B cell (primary cell): ENCODE measurements around the gene OXSM. TPM values are rescaled to one million over a fixed set of nuclear protein-coding genes. Genes with fewer than 3 reads are reported as not detected.

ENCODE experiments used
- ATAC-seq: fragments of 200-7000 bp; cut with Tn5 transposase; one replicate; pipeline ENCODE4 v1.10.0; 2021; ENCODE audit warnings: low read depth, mild to moderate bottlenecking, moderate number of reproducible peaks, moderate library complexity
- CTCF ChIA-PET: fragments of 350-600 bp; sonication (Branson Sonifier 250); formaldehyde crosslinking; loops from one replicate; lab custom pipeline; 2021; ENCODE audit warnings: antibody characterized with exemption, inconsistent platforms; lab: Charles Lee
- POLR2A ChIA-PET: fragments of 350-600 bp; sonication (Branson Sonifier 250); formaldehyde crosslinking; loops from one replicate; lab custom pipeline; 2021; ENCODE audit warnings: antibody characterized with exemption; lab: Charles Lee
- DNase-seq: peaks from one replicate; pipeline ENCODE4 v3.0.0; 2013
- H2AFZ ChIP-seq: 2 replicates; pipeline ENCODE4 v1.6.1; 2012; ENCODE audit warnings: mild to moderate bottlenecking, low read depth, low read length; ENCODE audit not compliant: insufficient read depth, poor library complexity, severe bottlenecking
- H3K27ac ChIP-seq, 2 donors: 1 replicate in 1 of 2; 2 replicates in 1 of 2; pipeline ENCODE4 v1.5.1; 2012 to 2013; ENCODE audit warnings: low read length in 2 of 2, mild to moderate bottlenecking in 2 of 2, moderate library complexity in 1 of 2
- H3K27me3 ChIP-seq, 4 experiments: fragments of 200-600 bp in 1 of 4; sonication (generic) in 1 of 4; replicated peaks in 1 of 4; 1 replicate in 2 of 4; 2 replicates in 2 of 4; pipeline versions ENCODE4 v1.6.1 to v1.7.0; 2013 to 2016; ENCODE audit warnings: low read length in 3 of 4, mild to moderate bottlenecking in 2 of 4, mixed read lengths in 1 of 4, moderate library complexity in 1 of 4; ENCODE audit not compliant: insufficient read depth in 4 of 4, control insufficient read depth in 3 of 4; ENCODE audit errors: control extremely low read depth in 1 of 4
- H3K36me3 ChIP-seq, 2 experiments: replicated peaks in 1 of 2; 1 replicate in 1 of 2; 2 replicates in 1 of 2; pipeline versions ENCODE4 v1.6.1 to v1.7.1; 2013; ENCODE audit warnings: low read length in 1 of 2; ENCODE audit not compliant: insufficient read depth in 2 of 2, control insufficient read depth in 1 of 2; ENCODE audit errors: control extremely low read depth in 1 of 2, extremely low read depth in 1 of 2
- H3K4me1 ChIP-seq, 2 donors: fragments of 200-600 bp in 1 of 2; sonication (generic) in 1 of 2; 1 replicate in 1 of 2; 2 replicates in 1 of 2; pipeline versions ENCODE4 v1.5.1 to v1.6.1; 2013 to 2017; ENCODE audit warnings: low read length in 2 of 2; ENCODE audit not compliant: control insufficient read depth in 2 of 2, insufficient read depth in 2 of 2
- H3K4me2 ChIP-seq: replicated peaks from 2 replicates; pipeline ENCODE3; 2012; ENCODE audit warnings: mild to moderate bottlenecking, low read depth, low read length; ENCODE audit not compliant: poor library complexity, severe bottlenecking
- H3K4me3 ChIP-seq, 5 experiments: fragments of 200-600 bp in 1 of 5; sonication (generic) in 1 of 5; 1 replicate in 3 of 5; 2 replicates in 2 of 5; pipeline versions ENCODE4 v1.5.1 to v1.7.0; 2011 to 2016; ENCODE audit warnings: low read length in 4 of 5, mild to moderate bottlenecking in 4 of 5, low read depth in 2 of 5, control low read depth in 1 of 5, moderate library complexity in 1 of 5; ENCODE audit not compliant: insufficient read depth in 1 of 5; ENCODE audit errors: control extremely low read depth in 1 of 5, extremely low read depth in 1 of 5
- H3K79me2 ChIP-seq: fragments of 200-600 bp; sonication (generic); one replicate; pipeline ENCODE4 v1.6.0; 2016; ENCODE audit warnings: low read length; ENCODE audit not compliant: control insufficient read depth, insufficient read depth
- H3K9ac ChIP-seq: fragments of 200-600 bp; sonication (generic); 2 replicates; pipeline ENCODE4 v1.6.1; 2017; ENCODE audit warnings: mild to moderate bottlenecking, low read length, moderate library complexity
- H3K9me3 ChIP-seq, 3 donors: one replicate each; pipeline versions ENCODE4 v1.6.1 to v1.7.1; 2013; ENCODE audit warnings: low read length in 2 of 3; ENCODE audit not compliant: control insufficient read depth in 2 of 3, insufficient read depth in 1 of 3; ENCODE audit errors: control extremely low read depth in 1 of 3
- H4K20me1 ChIP-seq: 2 replicates; pipeline ENCODE4 v1.6.0; 2012; ENCODE audit warnings: mild to moderate bottlenecking, low read length; ENCODE audit not compliant: insufficient read depth, control insufficient read depth, poor library complexity, severe bottlenecking
- H3K27ac Mint-ChIP-seq: one replicate; pipeline ENCODE4 v1.8.0; 2021; ENCODE audit warnings: mixed read lengths
- H3K27me3 Mint-ChIP-seq: one replicate; pipeline ENCODE4 v1.8.0; 2021; ENCODE audit warnings: mixed read lengths
- H3K4me1 Mint-ChIP-seq: one replicate; pipeline ENCODE4 v1.8.0; 2021; ENCODE audit warnings: mixed read lengths
- H3K4me3 Mint-ChIP-seq: one replicate; pipeline ENCODE4 v1.8.0; 2021; ENCODE audit warnings: mixed read lengths
- H3K9me3 Mint-ChIP-seq: one replicate; pipeline ENCODE4 v1.8.0; 2022; ENCODE audit warnings: mixed read lengths; ENCODE audit not compliant: insufficient read depth
- CTCF ChIP-seq: fragments of 200-600 bp; IDR thresholded peaks from one replicate; pipeline ENCODE4 v1.8.0; 2022; ENCODE audit warnings: antibody characterized with exemption, mild to moderate bottlenecking
- EZH2 ChIP-seq: IDR thresholded peaks from 2 replicates; pipeline ENCODE4 v1.6.1; 2012; ENCODE audit warnings: borderline replicate concordance, low read depth, mild to moderate bottlenecking, moderate library complexity, low read length; ENCODE audit not compliant: insufficient read depth, poor library complexity, severe bottlenecking
- WGBS: methylation state at CpG from one replicate; pipeline ENCODE4 v1.1.5; 2013; ENCODE audit warnings: missing lambda C conversion rate; ENCODE audit not compliant: insufficient coverage; 5-methylcytosine and 5-hydroxymethylcytosine counted together
- intact Hi-C: fragments of 100-400 bp; cut with micrococcal nuclease; formaldehyde crosslinking; loops from one replicate; pipeline ENCODE4 v1.10.0; 2022
- polyA plus RNA-seq: library from polyadenylated mRNA; depleted of rRNA; stranded (reverse); fragments of >200 nt; gene quantifications from 2 replicates; pipeline ENCODE4 v1.2.3, GENCODE V29; 2012
- total RNA-seq, 2 donors: library from RNA; stranded (reverse); fragments of 120-200 nt in 1 of 2; gene quantifications; 1 replicate in 1 of 2; 2 replicates in 1 of 2; pipeline versions ENCODE4 v1.2.3 to v1.2.4, GENCODE V29; 2013 to 2022

OXSM gene
- total and polyA plus RNA-seq, 2 donors (not counting 1 experiment from before 2014, with no cell fraction given), result 13.7 to 18.7 TPM

GRCh38 chr3:25781758-25782594 lies 7.9 kb upstream of the OXSM start:
- Histone ChIP-seq H3K4me3 (peak overlapping the region; percentile 81 to 95 (median 84)), H3K9me3 (no peaks in the 10 kb centered on the region), H3K9ac (peak overlapping the region; percentile 79), H4K20me1 (peaks cover 42% of the 10 kb centered on the region), H3K27me3 (no peaks in the 10 kb centered on the region), H3K36me3 (peaks cover 0 to 14% of the 10 kb centered on the region in 2 experiments), H3K79me2 (peaks cover 58% of the 10 kb centered on the region), H3K4me2 (peak overlapping the region; percentile 76), H2AFZ (peak overlapping the region; percentile 0), H3K4me1 (peaks cover 27 to 32% of the 10 kb centered on the region in 2 donors), H3K27ac (peak overlapping the region; percentile 94 to 97)
- no peak for TF ChIP-seq EZH2
- TF ChIP-seq CTCF, result no peak
- CTCF ChIA-PET, result no interaction called here
- POLR2A ChIA-PET, result interaction anchor here (1.0 kb wide), 2 partner anchors 12 to 13 kb away, joined by 3 read pairs; no protein-coding TSS in a partner anchor
- DNase-seq, result peak; percentile 78
- H3K27me3 Mint-ChIP-seq, result no peaks in the 10 kb centered on the region
- peak overlapping the region; percentile 92 for H3K4me3 Mint-ChIP-seq
- H3K27ac Mint-ChIP-seq, result peak overlapping the region; percentile 98
- ATAC-seq, result peak; percentile 28
- WGBS, result no CpG with 5 or more reads among the region's 3 CpGs
- no peaks in the 10 kb centered on the region for H3K9me3 Mint-ChIP-seq
- intact Hi-C loops, result loop anchor here (1.0 to 10.0 kb wide), 7 partner anchors 8 to 1827 kb away; partner anchors contain the start of genes OXSM and SLC4A7
- peaks cover 45% of the 10 kb centered on the region for H3K4me1 Mint-ChIP-seq

GRCh38 chr3:25782636-25782937 lies 7.3 kb upstream of the OXSM start:
- POLR2A ChIA-PET, result interaction anchor here (1.2 to 1.3 kb wide), 3 partner anchors 17 to 121 kb away, joined by 3 to 10 read pairs (median 5); no protein-coding TSS in a partner anchor

More at GRCh38 chr3:25782636-25782937, 7.3 kb upstream of the OXSM start:
- H3K27me3 Mint-ChIP-seq, result no peaks in the 10 kb centered on the region
- H2AFZ ChIP-seq, result peak overlapping the region; percentile 61
- peak overlapping the region; percentile 76 for H3K4me2 ChIP-seq
- H3K9me3 ChIP-seq, result no peaks in the 10 kb centered on the region
- CTCF ChIA-PET, result interaction anchor here (1.6 to 1.8 kb wide), 2 partner anchors 75 to 134 kb away, joined by 6 to 10 read pairs; no protein-coding TSS in a partner anchor
- peak overlapping the region; percentile 98 for H3K27ac Mint-ChIP-seq
- ATAC-seq, result no peak
- H3K36me3 ChIP-seq, result peaks cover 0 to 9% of the 10 kb centered on the region in 2 experiments
- peak overlapping the region; percentile 81 to 95 (median 84) for H3K4me3 ChIP-seq
- under 1% methylated on average over 14 of the region's 14 CpGs for WGBS
- peaks cover 44% of the 10 kb centered on the region for H3K4me1 Mint-ChIP-seq
- peak overlapping the region; percentile 94 to 97 for H3K27ac ChIP-seq
- H3K9ac ChIP-seq, result peak overlapping the region; percentile 79
- no peaks in the 10 kb centered on the region for H3K27me3 ChIP-seq
- H3K4me3 Mint-ChIP-seq, result peak overlapping the region; percentile 92
- DNase-seq, result no peak
- H3K79me2 ChIP-seq, result peaks cover 52% of the 10 kb centered on the region
- H4K20me1 ChIP-seq, result peaks cover 36% of the 10 kb centered on the region
- no peaks in the 10 kb centered on the region for H3K9me3 Mint-ChIP-seq
- intact Hi-C loops, result loop anchor here (5.0 to 10.0 kb wide), 3 partner anchors 135 to 1828 kb away; partner anchors contain the start of gene SLC4A7
- TF ChIP-seq EZH2 (no peak), CTCF (no peak)
- peaks cover 27 to 32% of the 10 kb centered on the region in 2 donors for H3K4me1 ChIP-seq
